HG03558 (cell line): Measurements from ENCODE around the gene ARL5A.
A peak's percentile ranks its signal among the peaks of the same experiment; 100 is the strongest.
"Not testable (repeated sequence)": the region's sequence is repeated elsewhere in the genome, so short reads cannot be mapped to it uniquely, and the experiment has no call there.

Source experiments
- ATAC-seq: cut with Tn5 transposase; IDR thresholded peaks from one replicate; pipeline ENCODE4 v1.9.1; 2021; ENCODE audit warnings: moderate number of reproducible peaks; ENCODE audit not compliant: unreplicated experiment; ENCODE audit errors: extremely low read depth

Gene ARL5A, protein sequence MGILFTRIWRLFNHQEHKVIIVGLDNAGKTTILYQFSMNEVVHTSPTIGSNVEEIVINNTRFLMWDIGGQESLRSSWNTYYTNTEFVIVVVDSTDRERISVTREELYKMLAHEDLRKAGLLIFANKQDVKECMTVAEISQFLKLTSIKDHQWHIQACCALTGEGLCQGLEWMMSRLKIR

DNA sequence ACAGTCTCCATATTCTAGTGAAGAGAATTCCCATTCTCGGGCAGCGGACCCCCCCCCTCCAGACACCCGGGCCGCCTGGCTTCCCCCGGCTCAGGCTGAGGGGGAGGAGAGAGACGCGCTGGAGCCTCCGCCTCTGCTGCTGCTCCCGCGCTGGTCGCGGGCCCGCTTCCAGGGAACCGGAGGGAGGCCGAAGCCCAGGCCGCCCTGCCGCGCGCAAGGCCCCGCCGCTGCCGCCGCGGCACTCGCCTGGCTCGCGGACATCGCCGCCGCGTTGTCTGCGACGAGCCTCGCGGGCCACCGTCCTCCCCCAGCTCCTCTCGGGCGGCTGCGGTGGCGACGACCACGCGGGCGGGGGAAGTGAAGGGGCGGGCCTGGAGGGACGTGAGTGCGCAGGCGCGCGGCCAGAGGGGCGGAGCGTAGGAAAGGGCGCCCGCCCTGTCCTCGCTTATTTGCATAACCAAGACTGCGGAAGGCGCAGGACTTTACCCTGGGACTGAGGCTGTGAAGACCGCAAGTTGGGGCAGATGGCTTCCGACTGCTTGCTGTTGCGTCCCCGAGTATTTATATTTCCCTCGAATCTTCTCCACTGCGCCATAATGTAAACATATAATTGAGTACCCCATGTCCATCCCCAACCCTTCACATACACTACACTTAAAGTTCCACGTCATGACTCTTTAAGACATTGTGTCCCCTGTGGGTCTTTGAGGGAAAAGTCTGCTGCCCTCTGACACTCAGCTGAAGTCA lies at the start of gene ARL5A:
ARL5A (minus strand) TSS at position 279 of the 747 bp plus-strand sequence; CDS start at position 34, 245 bp downstream.
- peak; percentile 92 for ATAC-seq

DNA sequence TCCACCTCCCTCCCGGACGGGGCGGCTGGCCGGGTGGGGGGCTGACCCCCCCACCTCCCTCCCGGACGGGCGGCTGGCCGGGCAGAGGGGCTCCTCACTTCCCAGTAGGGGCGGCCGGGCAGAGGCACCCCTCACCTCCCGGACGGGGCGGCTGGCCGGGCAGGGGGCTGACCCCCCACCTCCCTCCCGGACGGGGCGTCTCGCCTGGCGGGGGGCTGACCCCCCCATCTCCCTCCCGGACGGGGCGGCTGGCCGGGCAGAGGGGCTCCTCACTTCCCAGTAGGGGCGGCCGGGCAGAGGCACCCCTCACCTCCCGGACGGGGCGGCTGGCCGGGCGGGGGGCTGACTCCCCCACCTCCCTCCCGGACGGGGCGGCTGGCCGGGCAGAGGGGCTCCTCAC lies 47.4 kb upstream of the ARL5A start:
- ATAC-seq: not testable (repeated sequence)

DNA sequence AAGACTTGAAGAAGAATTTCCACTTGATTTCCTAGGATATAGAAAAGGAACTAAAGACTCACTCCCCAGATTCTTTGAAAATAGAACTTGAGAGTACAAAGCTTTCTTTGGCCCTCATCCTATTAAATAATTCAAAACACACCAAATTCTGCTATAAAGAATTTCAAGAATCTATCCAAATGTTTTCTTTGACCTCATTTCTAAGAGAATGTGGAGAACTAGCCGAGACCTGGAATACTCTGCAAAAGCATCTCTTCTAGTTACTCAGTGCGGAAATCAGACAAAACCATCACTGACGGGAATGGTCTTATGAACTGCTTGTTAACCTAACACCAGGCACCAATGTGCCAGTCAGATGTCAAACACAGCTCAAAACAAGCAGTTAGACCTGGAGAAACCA lies 44.2 kb upstream of the ARL5A start:
- no peak for ATAC-seq

DNA sequence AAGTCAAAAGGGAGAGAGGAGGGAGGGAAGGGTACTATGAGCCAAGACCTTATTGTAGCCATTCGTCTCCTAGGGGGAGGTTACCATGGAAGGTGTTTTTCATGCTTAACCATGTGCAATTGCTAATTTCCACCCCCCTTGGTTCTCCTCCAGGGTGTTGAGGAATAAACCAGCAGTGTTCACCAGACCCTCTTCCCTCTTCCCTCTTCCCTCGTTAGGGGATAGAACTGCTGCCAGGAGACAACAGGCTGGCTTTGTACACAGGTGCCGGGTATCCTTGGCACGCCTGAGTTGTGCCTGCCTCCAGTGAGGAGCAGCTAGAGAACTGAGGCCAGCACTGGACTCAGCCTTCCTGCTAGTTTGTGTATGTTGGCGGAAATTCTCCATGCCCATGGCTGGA lies 41.1 kb upstream of the ARL5A start:
- no peak for ATAC-seq

DNA sequence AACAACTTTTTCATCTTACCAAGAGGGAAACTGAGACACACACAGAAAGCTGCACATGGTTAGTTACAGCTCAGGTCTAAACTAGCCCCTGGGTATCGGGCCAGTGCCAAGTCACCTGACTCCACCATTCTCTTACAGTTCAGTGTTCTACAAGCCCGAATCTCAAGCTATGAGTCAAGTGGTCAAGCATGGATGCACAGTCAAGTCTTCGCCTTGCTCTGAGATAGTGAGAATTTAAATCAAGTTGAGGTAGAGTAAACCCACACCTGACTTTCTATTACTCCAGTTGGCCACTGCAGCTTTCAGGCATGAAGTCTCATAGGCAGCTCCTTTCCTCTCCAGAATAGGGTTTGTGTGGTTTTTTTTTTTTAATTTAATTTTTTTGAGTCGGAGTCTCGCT lies 34.5 kb upstream of the ARL5A start:
- ATAC-seq: peak; percentile 99

DNA sequence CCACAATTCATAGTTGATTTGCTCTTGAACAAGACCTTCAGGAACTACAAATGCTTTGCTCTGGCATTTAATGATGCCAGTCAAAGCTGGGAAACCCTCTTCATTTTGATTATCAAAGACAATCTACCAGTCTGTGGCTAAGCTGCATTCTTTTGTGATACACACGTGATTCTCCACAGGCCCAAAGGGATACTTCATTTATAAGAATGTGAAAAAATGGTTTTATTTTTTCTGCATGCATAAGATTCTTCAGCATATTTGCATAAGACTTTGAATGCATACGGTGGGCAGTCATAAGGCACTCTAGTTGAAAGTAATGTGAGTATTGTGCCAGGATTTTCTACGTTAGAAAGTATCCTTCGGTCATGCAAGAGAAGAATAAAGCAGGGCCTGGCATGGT lies 33.0 kb upstream of the ARL5A start:
- no peak for ATAC-seq

DNA sequence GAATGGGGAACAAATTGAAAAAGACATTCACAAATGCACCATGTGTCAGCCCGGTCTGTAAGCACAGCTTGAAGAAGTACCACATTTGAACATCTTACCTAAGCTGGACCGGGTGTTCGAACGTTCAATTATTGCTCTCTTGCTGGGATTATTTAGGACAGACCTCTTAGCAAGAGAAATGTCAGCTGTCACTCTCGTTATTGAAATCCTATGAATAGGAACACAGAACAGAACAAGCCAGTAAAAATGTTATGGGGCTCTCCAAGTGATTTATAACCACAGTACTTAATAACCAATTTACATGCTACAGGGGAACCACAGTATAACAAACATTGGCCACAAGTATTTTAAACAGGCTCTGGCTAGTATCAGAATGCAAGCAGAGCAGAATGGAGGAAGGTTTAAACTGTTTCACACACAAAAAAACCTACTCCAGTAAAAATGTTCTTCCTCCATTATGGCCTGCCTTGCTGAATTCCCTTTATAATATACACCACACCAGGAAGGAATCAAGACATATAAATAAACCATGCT lies 32.5 kb upstream of the ARL5A start:
- no peak for ATAC-seq

DNA sequence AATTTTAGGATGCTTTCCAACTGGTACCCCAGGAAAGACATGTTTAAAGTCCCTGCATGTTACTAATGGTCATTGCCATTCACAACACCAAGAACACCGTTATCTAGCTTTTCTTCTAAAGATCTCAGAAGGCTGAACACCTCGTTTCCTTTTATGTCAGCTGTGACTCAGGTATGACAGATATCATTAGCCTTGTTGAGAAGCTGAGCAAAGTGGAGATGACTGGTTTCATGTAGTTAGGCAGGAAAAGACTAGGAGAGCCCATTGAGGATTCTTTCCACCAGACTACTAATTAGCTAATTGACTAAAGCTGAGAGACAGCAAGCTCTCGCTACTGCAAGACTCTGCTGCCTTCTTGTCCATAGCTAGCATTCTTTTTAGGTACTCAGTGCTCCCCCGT lies 32.0 kb upstream of the ARL5A start:
- ATAC-seq: no peak

DNA sequence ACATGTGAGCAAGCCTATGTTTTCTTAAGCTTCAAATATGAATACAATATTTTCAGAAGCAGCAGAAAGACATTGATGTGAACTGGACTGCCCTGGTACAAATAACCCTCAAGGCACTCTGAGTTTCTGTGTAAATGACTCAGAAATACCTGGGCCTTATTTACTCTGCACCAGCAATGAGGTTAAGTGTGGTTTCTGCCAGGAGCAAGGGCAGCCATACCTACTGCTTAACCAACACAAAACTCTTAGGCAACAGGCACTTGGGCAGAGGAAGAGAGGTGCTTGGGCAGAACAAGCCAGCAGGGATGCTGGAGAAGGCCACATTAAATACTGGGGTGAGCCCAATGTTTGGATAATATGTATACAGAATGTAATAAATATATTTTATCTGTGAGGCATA lies 29.4 kb upstream of the ARL5A start:
- no peak for ATAC-seq

DNA sequence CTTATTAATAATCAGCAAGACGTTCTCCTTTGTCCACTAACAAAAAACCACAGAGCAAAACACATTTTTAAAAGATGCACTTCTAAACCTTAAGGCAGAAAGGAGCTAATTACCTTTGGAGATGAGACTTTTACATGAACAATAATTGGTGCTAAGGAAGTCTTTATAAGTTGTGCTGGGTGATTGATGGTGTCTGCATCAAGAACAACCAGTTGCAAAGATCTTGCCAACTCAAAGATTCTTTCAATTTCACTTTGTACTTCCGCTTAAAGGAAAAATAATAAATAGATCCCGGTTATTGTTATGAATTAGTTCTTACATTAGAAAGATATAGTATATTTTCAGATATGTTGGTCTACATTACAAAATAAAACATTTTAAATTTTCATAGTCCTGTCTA lies 26.9 kb upstream of the ARL5A start:
- no peak for ATAC-seq

DNA sequence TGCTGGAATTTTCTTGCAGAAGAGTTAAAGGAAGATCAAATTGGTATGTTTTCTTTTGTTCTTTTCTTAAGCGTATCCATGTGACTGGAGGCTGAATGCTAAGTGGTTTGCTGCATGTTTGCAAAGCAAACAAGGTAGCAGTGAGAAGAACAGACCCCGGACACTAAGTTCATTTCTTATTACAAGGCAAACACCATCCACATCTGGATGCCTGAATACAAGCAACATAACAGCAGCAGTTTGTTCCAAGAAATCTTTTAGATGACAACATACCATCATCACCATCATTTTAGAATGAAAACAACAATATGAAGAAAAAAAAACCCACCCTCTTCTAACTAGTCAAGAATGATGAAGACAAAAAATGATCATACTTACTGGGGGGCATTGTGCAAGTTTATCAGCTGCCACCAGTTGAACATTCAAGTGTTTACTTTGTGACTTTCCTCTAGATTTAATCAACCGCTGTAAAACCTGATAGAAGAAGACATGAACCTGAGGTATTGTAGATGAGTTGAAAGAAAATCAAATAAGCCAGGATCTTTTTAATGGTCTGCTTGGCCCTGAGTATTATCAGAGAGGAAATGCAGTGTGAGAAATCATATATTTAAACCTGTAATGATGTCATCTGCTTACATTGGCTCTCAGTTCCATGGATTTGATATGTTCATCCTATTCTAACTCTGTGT lies 25.0 kb upstream of the ARL5A start:
- no peak for ATAC-seq

DNA sequence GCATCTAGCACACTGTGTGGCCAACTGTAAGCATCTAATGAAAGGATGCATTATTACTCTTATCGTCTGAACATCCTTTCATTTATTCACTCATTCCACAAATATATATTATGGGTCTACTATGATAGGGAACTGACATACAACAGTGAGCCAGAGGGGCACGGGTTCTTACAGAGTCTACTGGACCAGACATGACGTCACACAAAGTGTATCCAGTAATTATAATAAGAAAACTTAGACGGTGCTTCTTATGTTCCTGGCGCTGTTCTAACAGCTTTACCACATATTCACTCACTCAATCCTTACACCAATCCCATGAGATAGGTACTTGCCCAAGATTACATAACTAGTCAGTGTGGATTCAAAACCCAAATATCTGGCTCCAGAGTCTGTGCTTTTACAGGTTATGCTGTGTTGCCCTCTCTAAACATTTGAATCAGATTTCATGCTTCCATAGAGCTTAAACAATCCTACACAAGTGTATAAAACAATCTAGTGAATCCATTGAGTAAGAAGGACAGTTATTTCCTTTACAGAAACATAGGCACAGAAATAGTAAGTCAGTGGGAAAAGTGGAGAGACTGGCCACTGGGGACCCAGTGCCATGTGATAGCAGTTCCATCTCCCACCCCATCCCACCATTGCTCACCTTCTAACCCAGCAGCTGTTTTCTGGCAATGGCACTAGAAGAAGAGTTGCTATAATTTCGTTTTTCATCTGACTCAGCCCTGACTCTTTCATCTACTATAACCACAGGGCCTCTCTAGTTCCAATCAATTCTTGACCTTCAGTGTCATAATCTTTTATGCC lies 24.2 kb upstream of the ARL5A start:
- no peak for ATAC-seq

DNA sequence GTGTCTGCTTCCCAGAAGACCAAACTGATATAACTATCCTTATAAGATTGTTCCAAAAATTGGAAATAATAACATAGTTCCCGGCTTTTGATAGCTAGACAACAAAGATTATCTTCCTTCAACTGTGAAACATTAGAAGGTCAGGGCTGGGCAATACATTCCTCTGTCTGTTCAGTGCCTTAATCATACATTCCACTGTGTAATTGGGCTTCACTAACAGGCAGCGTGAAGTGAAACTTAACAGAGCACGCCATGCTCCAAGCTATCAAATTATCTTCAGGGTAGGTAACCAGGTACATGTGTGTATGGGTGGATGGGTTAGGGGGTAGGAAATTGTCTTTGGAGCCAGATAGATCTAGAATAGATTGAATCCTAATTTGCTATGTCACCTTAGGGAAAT lies 23.5 kb upstream of the ARL5A start:
- no peak for ATAC-seq

DNA sequence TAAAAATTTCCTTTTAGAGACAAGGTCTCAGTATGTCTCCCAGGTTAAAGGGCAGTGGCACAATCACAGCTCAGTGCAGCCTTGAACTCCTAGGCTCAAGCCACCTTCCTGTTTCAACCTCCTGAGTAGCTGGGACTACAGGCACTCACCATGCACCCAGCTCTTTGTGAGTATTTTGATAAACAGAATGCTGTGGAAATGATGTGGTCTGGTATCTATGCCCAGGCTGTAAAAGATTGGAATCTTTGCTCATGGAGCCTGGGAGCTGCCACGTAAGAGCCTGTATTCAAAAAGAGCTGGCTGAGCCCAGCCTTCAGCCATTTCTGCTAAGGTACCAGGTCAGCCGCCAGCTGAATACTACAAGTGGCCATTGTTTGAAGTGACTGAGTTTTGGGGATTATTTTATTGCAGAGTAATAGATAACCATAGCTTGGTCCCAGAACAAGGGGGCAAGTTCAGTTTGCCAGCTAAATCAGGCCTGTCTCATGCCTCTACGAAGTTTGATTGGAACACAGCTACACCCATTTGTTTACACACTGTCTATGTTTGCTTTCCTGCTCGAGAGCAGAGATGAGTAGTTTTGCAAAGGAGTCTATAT lies 21.3 kb upstream of the ARL5A start:
- no peak for ATAC-seq

DNA sequence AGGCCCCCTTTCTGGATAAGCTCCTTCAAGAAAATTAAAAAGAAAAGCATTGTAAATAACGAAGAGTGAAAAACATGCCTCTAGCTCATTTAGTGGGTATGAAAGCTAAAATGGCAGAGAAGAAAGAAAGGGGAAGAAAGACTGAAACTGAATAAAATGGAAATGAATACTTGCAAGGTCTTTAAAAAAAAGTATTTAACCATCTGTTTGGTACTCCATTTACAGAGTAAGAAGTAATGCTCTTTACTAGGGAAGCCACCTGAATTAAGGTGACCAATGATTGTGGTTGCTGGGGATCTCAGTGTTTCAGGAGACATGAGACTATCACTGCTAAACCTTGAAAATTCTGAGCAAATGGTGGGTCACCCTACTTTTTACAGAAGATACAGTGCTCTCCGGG lies 17.7 kb upstream of the ARL5A start:
- peak; percentile 37 for ATAC-seq

DNA sequence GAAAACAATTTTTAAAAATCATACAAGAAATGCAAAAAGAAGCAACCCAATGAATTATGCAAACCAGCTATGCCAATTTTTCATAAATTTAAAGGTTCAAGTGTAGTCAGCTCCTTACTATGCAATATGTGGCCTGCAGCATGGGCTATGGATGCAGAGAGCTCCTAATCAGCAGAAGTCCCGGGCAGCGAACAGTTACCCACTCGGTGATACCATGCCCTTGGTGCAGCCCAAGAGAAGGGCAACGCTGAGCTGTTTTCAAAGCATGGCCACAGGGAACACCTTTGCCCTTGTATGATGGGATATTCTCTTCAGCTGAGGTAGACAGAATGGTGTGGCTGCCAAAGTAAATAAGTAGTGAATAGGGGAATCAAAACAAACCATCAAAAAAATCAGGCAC lies 17.3 kb upstream of the ARL5A start:
- no peak for ATAC-seq

DNA sequence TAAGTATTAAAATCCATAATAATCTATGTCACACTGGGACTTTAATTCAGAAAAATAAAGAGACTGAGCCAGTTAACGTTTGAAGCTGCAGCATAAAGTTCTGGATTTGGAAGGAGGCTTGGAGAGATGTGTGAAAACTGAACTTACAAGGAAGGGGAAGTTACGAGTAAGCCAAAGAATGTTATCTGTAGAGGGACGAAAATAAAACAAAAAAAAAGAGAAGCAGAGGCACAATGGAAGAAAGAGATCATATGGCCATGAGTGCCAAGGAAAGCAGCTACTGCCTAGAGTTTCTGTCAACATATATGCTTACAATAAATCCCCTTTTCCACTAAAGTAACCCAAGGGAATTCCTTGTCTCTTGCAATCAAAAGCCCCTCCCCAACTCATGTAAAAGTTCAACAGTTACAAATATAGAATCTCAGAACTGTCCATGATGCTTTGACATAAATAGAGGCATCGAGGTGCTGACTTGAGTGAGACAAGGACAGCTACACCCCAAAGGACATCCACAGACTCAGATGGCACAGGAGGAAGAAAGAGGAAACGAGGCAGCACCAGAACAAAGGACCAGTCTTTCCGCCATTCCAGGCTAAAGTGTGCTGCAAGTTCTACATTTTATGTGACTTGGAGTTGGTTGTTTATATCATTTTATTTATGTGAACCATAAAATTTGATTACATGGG lies 16.1 kb upstream of the ARL5A start:
- no peak for ATAC-seq

DNA sequence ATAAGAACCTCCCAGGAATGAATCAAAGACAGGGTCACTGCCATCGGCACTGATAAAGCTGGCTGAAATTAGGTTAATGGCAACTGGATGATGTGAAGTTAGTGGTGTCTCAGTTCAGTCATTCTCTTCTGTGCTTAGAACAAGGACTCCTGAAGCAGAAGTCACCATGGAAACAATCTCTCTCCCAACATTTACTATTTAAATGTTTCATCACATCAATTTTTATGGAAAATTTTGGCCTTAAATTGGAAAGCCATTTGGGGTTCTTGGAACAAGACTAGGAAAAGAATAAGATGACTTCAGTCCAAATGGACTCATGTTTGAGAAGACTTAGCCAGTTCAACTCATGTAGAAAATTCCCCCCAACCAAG lies 15.5 kb upstream of the ARL5A start:
- ATAC-seq: no peak

DNA sequence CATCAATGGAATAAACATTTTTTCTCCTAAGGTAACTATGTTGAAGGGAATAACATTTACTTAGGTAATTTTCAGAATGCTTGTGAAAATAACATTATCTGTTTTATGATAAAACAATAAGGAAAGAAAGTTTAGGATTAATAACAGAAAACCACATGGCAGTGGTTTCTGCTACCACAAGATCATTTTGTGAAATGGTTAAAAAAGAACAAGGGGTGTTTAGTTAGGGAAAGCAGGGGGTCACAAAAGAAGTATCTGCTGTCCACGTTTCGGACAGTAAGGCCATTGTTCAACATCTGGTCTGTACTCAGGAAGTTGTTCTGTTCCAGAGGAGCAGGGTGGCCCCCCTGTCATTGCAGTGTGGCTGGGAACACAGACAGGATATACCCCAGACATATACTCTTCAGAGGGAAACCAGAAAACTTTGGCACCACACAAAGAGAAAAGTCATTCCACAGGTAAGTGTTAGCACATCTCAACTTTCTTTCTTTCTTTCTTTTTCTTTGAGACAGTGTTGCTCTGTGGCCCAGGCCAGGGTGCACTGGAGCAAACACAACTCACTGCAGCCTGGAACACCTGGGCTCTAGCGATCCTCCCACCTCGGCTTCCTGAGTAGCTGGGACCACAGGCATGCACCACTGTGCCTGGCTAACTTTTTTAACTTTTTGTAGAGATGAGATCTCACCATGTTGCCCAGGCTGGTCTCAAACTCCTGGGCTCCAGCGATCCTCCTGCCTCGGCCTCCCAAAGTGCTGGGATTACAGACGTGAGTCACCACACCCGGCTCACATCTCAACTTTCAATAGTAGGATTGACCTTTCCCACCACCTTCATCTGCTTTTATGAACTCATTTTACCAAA lies 14.8 kb upstream of the ARL5A start:
- no peak for ATAC-seq
